HCT116 (cell line): ENCODE measurements around the gene TAAR8. TPM values are rescaled to one million over a fixed set of nuclear protein-coding genes. Genes with fewer than 3 reads are reported as not detected.

Experiments used
- ATAC-seq: fragments of 200-7000 bp; cut with Tn5 transposase; 2 replicates; pipeline ENCODE4 v1.9.1; 2020; ENCODE audit warnings: mild to moderate bottlenecking, moderate library complexity
- BruUV-seq: library from RNA; stranded (reverse); fragments of 400-500 nt; replicated peaks from 2 replicates; lab custom pipeline; 2021; lab: Mats Ljungman, UMichigan
- CTCF ChIA-PET: fragments of 300-600 bp; sonication (Branson Sonifier 250); formaldehyde crosslinking; loops from one replicate; lab custom pipeline; 2021; ENCODE audit warnings: antibody characterized with exemption; lab: Charles Lee
- POLR2A ChIA-PET: fragments of 300-600, 350-600 bp; sonication (Branson Sonifier 250); formaldehyde crosslinking; loops from one replicate; lab custom pipeline; 2021; ENCODE audit warnings: antibody characterized with exemption; lab: Charles Lee
- RAD21 ChIA-PET, 2 experiments: fragments of 300-600 bp; sonication (Branson Sonifier 250); formaldehyde crosslinking; loops; one replicate each; lab custom pipeline; 2023; ENCODE audit warnings: low total read pairs in 2 of 2; ENCODE audit not compliant: uncharacterized antibody in 2 of 2, unreplicated experiment in 2 of 2, low non-redundant PET in 1 of 2; lab: Charles Lee
- DNase-seq: peaks from one replicate; pipeline ENCODE4 v3.0.0-alpha.2; 2010; ENCODE audit warnings: low read depth, low spot score
- H2AFZ ChIP-seq: fragments of 200-600 bp; shearing (Covaris generic), sonication (generic); 2 replicates; pipeline ENCODE4 v1.6.1; 2017; ENCODE audit warnings: low read depth, mixed run types, mixed read lengths, antibody characterized with exemption, low read length; ENCODE audit not compliant: poor library complexity, severe bottlenecking
- H3K27ac ChIP-seq: 2 replicates; pipeline ENCODE4 v1.5.1; 2012; ENCODE audit warnings: low read depth, low read length
- H3K27me3 ChIP-seq: fragments of 200-600 bp; sonication (generic); 2 replicates; pipeline ENCODE4 v1.6.1; 2016; ENCODE audit warnings: mixed run types, low read length, mixed read lengths; ENCODE audit not compliant: insufficient read depth
- H3K36me3 ChIP-seq, 2 experiments: fragments of 200-500 bp in 1 of 2; fragments of 200-600 bp in 1 of 2; sonication (Bioruptor generic) in 1 of 2; sonication (generic) in 1 of 2; 2 replicates each; pipeline versions ENCODE4 v1.5.1 to v1.6.1; 2014 to 2016; ENCODE audit warnings: low read length in 2 of 2, inconsistent platforms in 1 of 2, mixed read lengths in 1 of 2, mixed run types in 1 of 2; ENCODE audit not compliant: insufficient read depth in 2 of 2, control insufficient read depth in 1 of 2
- H3K4me1 ChIP-seq, 2 experiments: fragments of 200-600 bp in 1 of 2; sonication (generic) in 1 of 2; 2 replicates each; pipeline versions ENCODE4 v1.5.1 to v1.6.1; 2012 to 2017; ENCODE audit warnings: low read length in 2 of 2, inconsistent platforms in 1 of 2, mild to moderate bottlenecking in 1 of 2, mixed read lengths in 1 of 2, mixed run types in 1 of 2, moderate library complexity in 1 of 2; ENCODE audit not compliant: insufficient read depth in 2 of 2, control insufficient read depth in 1 of 2
- H3K4me2 ChIP-seq: fragments of 200-600 bp; sonication (generic); 2 replicates; pipeline ENCODE4 v1.6.1; 2017; ENCODE audit warnings: mixed run types, low read length, mixed read lengths
- H3K4me3 ChIP-seq, 2 experiments: fragments of 200-600 bp in 1 of 2; sonication (generic) in 1 of 2; replicated peaks in 1 of 2; 2 replicates each; pipeline ENCODE4 v1.5.1; 2011 to 2016; ENCODE audit warnings: low read length in 2 of 2, control low read depth in 1 of 2, low read depth in 1 of 2, mild to moderate bottlenecking in 1 of 2, mixed read lengths in 1 of 2, mixed run types in 1 of 2
- H3K79me2 ChIP-seq: fragments of 200-600 bp; sonication (generic); 2 replicates; pipeline ENCODE4 v1.6.1; 2017; ENCODE audit warnings: mild to moderate bottlenecking, mixed run types, low read length, moderate library complexity, mixed read lengths; ENCODE audit not compliant: insufficient read depth
- H3K9ac ChIP-seq: fragments of 200-600 bp; sonication (generic); 2 replicates; pipeline ENCODE4 v1.6.1; 2016; ENCODE audit warnings: low read length, mixed read lengths
- H3K9me2 ChIP-seq: fragments of 200-600 bp; sonication (generic), shearing (Covaris generic); 2 replicates; pipeline ENCODE4 v1.6.1; 2017; ENCODE audit warnings: mixed run types, mild to moderate bottlenecking, moderate library complexity; ENCODE audit not compliant: insufficient read depth
- H3K9me3 ChIP-seq, 2 experiments: fragments of 200-500 bp in 1 of 2; fragments of 200-600 bp in 1 of 2; sonication (Bioruptor generic) in 1 of 2; sonication (generic) in 1 of 2; 2 replicates each; pipeline ENCODE4 v1.6.1; 2014 to 2017; ENCODE audit warnings: low read length in 2 of 2, mixed read lengths in 2 of 2, inconsistent platforms in 1 of 2, low read depth in 1 of 2, mild to moderate bottlenecking in 1 of 2, mixed run types in 1 of 2, moderate library complexity in 1 of 2; ENCODE audit not compliant: control insufficient read depth in 1 of 2, insufficient read depth in 1 of 2
- H4K20me1 ChIP-seq: fragments of 200-600 bp; sonication (generic), shearing (Covaris generic); 2 replicates; pipeline ENCODE4 v1.6.1; 2017; ENCODE audit warnings: mixed run types, mild to moderate bottlenecking, moderate library complexity; ENCODE audit not compliant: insufficient read depth
- ATF3 ChIP-seq: IDR thresholded peaks from 2 replicates; pipeline ENCODE4 v1.6.1; 2012
- CBX3 ChIP-seq: IDR thresholded peaks from 2 replicates; pipeline ENCODE4 v1.6.1; 2012; ENCODE audit warnings: low read depth
- EGR1 ChIP-seq: IDR thresholded peaks from 2 replicates; pipeline ENCODE4 v1.6.1; 2012; ENCODE audit warnings: low read depth
- ELF1 ChIP-seq: IDR thresholded peaks from 2 replicates; pipeline ENCODE4 v1.6.1; 2012; ENCODE audit warnings: low read depth, borderline replicate concordance
- FOSL1 ChIP-seq: IDR thresholded peaks from 2 replicates; pipeline ENCODE4 v1.6.1; 2012; ENCODE audit warnings: low read depth
- POLR2A ChIP-seq: IDR thresholded peaks from 2 replicates; pipeline ENCODE4 v1.7.0; 2011; ENCODE audit warnings: borderline replicate concordance; ENCODE audit not compliant: insufficient read depth, insufficient read length; ENCODE audit errors: extremely low read depth
- REST ChIP-seq: IDR thresholded peaks from 2 replicates; pipeline ENCODE4 v1.6.1; 2012; ENCODE audit warnings: low read depth
- SIN3A ChIP-seq: IDR thresholded peaks from 2 replicates; pipeline ENCODE4 v1.6.1; 2012; ENCODE audit warnings: low read depth
- SP1 ChIP-seq: IDR thresholded peaks from 2 replicates; pipeline ENCODE4 v1.6.1; 2012; ENCODE audit warnings: low read depth
- TCF7L2 ChIP-seq: IDR thresholded peaks from 2 replicates; pipeline ENCODE4 v1.7.0; 2011; ENCODE audit warnings: borderline replicate concordance, inconsistent platforms; ENCODE audit not compliant: insufficient read depth, insufficient read length; ENCODE audit errors: extremely low read depth
- ZFX ChIP-seq: fragments of 450-650 bp; IDR thresholded peaks from 2 replicates; pipeline ENCODE4 v1.6.1; 2017
- ZNF274 ChIP-seq: fragments of 200-500 bp; sonication (Bioruptor generic); IDR thresholded peaks from 2 replicates; pipeline ENCODE4 v1.6.1; 2014; ENCODE audit warnings: mild to moderate bottlenecking, low read depth, low read length, inconsistent platforms
- intact Hi-C: fragments of 100-400 bp; cut with micrococcal nuclease; formaldehyde crosslinking; loops from 2 replicates; pipeline ENCODE4 v1.10.0; 2022
- total RNA-seq: library from RNA; stranded (reverse); gene quantifications from one replicate; pipeline ENCODE4 v1.2.1, GENCODE V29; 2021; ENCODE audit not compliant: unreplicated experiment

TAAR8 gene
- total RNA-seq, 1 experiment from 2014 or later: not detected

- TF ChIP-seq REST (no peak), ELF1 (no peak), ATF3 (no peak)
Observed at GRCh38 chr6:132569170-132569569, 16.7 kb downstream of the TAAR8 start (continued).

- H3K9ac ChIP-seq: no peak within 1 kb of the TSS
- no peaks in the 10 kb centered on the region for H3K9me3 ChIP-seq
- ATAC-seq (no peak), DNase-seq (no peak)
- ChIA-PET POLR2A (no interaction called here), CTCF (no interaction called here), RAD21 (no interaction called here)
- H3K4me2 ChIP-seq: no peak within 1 kb of the TSS
- BruUV-seq: no TSS peak
- no peaks in the 10 kb centered on the region for H3K4me1 ChIP-seq
- no peaks in the 10 kb centered on the region for H3K79me2 ChIP-seq
- H2AFZ ChIP-seq: no peak within 1 kb of the TSS
- no peak for TF ChIP-seq FOSL1
- no peak for TF ChIP-seq EGR1
- no peak for TF ChIP-seq TCF7L2
- TF ChIP-seq ATF3: no peak
- TF ChIP-seq ELF1: no peak
- no peak for TF ChIP-seq ZFX
- no peak for TF ChIP-seq POLR2A
- no peak for TF ChIP-seq CBX3
- no peak for TF ChIP-seq ZNF274
- no peak for TF ChIP-seq SP1
- no peak for TF ChIP-seq SIN3A
- no peak within 1 kb of the TSS for H3K27ac ChIP-seq
- no peak within 1 kb of the TSS for H3K4me3 ChIP-seq
- no peaks in the 10 kb centered on the region for H3K9me2 ChIP-seq
- intact Hi-C loops: no loop called here
- no peaks in the 10 kb centered on the region for H3K27me3 ChIP-seq
- H4K20me1 ChIP-seq: no peaks in the 10 kb centered on the region
- no peaks in the 10 kb centered on the region for H3K36me3 ChIP-seq
Observed at GRCh38 chr6:132570221-132570777, 17.8 kb downstream of the TAAR8 start, which contains the start of gene TAAR6. Gene TAAR6, plus strand, starts transcription at chr6:132570322. Its CDS starts 0 bp downstream, at chr6:132570322.
